AG09319 (cell line): ENCODE measurements around the gene BAZ1A.
A peak's percentile ranks its signal among the peaks of the same experiment; 100 is the strongest.

Experiments
- DNase-seq: peaks from one replicate; pipeline ENCODE4 v3.0.0-alpha.2; 2010; ENCODE audit warnings: low read depth; ENCODE audit errors: extremely low read depth
- CTCF ChIP-seq: IDR thresholded peaks from 2 replicates; pipeline ENCODE4 v1.5.1; 2011; ENCODE audit warnings: low read depth, mild to moderate bottlenecking, inconsistent platforms, low read length, moderate library complexity

Gene BAZ1A

GRCh38 chr14:34775342-34775741 lies 99.8 kb downstream of the BAZ1A start:
- no peak for DNase-seq
- TF ChIP-seq CTCF = no peak

GRCh38 chr14:34770901-34771300 lies 104.3 kb downstream of the BAZ1A start:
- TF ChIP-seq CTCF = no peak

GRCh38 chr14:34766606-34767005 lies 108.6 kb downstream of the BAZ1A start:
- peak; percentile 20 for DNase-seq
- no peak; the same call in 1 of the 2 replicates for TF ChIP-seq CTCF

More at GRCh38 chr14:34770901-34771300, 104.3 kb downstream of the BAZ1A start:
- no peak for DNase-seq

- DNase-seq = no peak
- TF ChIP-seq CTCF = no peak; the same call in none of the 2 replicates
Observed at GRCh38 chr14:34766060-34766459, 109.1 kb downstream of the BAZ1A start.

- no peak for TF ChIP-seq CTCF
- no peak for DNase-seq
Observed at GRCh38 chr14:34755215-34755614, 119.9 kb downstream of the BAZ1A start.

- no peak for DNase-seq
- TF ChIP-seq CTCF = no peak
Observed at GRCh38 chr14:34754687-34755086, 120.5 kb downstream of the BAZ1A start.

- no peak for TF ChIP-seq CTCF
- no peak for DNase-seq
Observed at GRCh38 chr14:34750670-34751069, 124.5 kb downstream of the BAZ1A start.
